Measurements from ENCODE around the gene LFNG. TPM values are rescaled to one million over a fixed set of nuclear protein-coding genes. Genes with fewer than 3 reads are reported as not detected.

The LFNG gene
- total and polyA plus RNA-seq, 2 of the 13 experiments (the other 11 are each of a cell fraction or from before 2014, with no cell fraction given), result 0.44 to 1.5 TPM

DNA sequence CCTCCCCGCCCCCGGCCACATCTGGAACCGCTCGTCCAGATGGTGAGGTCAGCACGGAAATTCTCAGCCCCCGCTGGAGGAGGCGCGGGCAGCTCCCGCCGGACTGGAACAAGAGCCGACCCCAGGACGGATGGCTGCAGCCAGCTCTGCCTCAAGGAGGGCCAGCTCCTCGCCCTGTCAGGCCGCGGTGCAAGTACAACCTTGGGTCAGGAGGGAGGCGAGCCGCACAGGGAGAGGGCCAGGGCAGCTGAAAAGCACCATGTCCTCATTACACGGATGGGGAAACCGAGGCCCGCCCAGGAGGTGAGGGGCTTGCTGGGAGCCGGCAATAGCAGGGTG lies 39.5 kb upstream of the LFNG start:
- Histone ChIP-seq H3K27ac (ENCODE audit: extremely low read length, insufficient read depth, low read length) (no peak overlapping the region), H3K36me3 (replicated peaks in 1 of 2; ENCODE audit: control insufficient read depth in 1 of 2, insufficient read depth in 2 of 2, low read length in 2 of 2) (no peaks in the 10 kb centered on the region), H3K27me3 (ENCODE audit: control insufficient read depth in 1 of 2, insufficient read depth in 2 of 2, low read length in 2 of 2) (peaks cover 16 to 56% of the 10 kb centered on the region in 2 experiments), H3K9me3 (ENCODE audit: low read length) (no peaks in the 10 kb centered on the region), H3K79me2 (ENCODE audit: insufficient read depth, low read length) (no peaks in the 10 kb centered on the region), H3K4me1 (ENCODE audit: insufficient read depth, low read length) (peaks cover 26% of the 10 kb centered on the region), H2AFZ (ENCODE audit: low read length) (no peak overlapping the region), H3K4me3 (replicated peaks in 1 of 3; ENCODE audit: insufficient read depth in 1 of 3, low read depth in 2 of 3, low read length in 3 of 3) (no peak overlapping the region), H3K4me2 (ENCODE audit: low read depth, low read length) (no peak overlapping the region), H3K9ac (ENCODE audit: insufficient read depth, low read depth, low read length) (no peak overlapping the region), H4K20me1 (ENCODE audit: insufficient read depth, low read length) (no peaks in the 10 kb centered on the region)
- BruUV-seq (replicated peaks), result no TSS peak
- no peak for DNase-seq (ENCODE audit: low spot score)
- ChIA-PET POLR2A (no interaction called here), CTCF (ENCODE audit: low intra/inter-chr PET ratio, low total read pairs) (no interaction called here)
- no peak for ATAC-seq
- intact Hi-C loops (cut with micrococcal nuclease; ENCODE audit: unreplicated experiment) (no loop called here), in situ Hi-C loops (cut with HindIII; ENCODE audit: extremely low pct_ligation_motif_present, low pct_unique_long_range_greater_than_20kb) (no loop called here)
- WGBS (ENCODE audit: low lambda C conversion rate), result no CpG with 5 or more reads among the region's 21 CpGs
- no peak for FAIRE-seq
- TF ChIP-seq SNAI1 (CRISPR knock-in tag; IDR thresholded peaks at IDR 0.05; ENCODE audit: borderline replicate concordance) (no peak), PAX8 (CRISPR knock-in tag; IDR thresholded peaks at IDR 0.05; ENCODE audit: borderline replicate concordance) (no peak), KDM4B (CRISPR knock-in tag; IDR thresholded peaks at IDR 0.05) (no peak), NFE2 (CRISPR knock-in tag; IDR thresholded peaks at IDR 0.05) (no peak), FOXP1 (IDR thresholded peaks at IDR 0.05) (no peak), FOXP1 (CRISPR knock-in tag; IDR thresholded peaks at IDR 0.05) (no peak), SAFB2 (CRISPR knock-in tag; IDR thresholded peaks at IDR 0.05; ENCODE audit: borderline replicate concordance, low read depth) (no peak)
- TF ChIP-seq, protein P1, sequence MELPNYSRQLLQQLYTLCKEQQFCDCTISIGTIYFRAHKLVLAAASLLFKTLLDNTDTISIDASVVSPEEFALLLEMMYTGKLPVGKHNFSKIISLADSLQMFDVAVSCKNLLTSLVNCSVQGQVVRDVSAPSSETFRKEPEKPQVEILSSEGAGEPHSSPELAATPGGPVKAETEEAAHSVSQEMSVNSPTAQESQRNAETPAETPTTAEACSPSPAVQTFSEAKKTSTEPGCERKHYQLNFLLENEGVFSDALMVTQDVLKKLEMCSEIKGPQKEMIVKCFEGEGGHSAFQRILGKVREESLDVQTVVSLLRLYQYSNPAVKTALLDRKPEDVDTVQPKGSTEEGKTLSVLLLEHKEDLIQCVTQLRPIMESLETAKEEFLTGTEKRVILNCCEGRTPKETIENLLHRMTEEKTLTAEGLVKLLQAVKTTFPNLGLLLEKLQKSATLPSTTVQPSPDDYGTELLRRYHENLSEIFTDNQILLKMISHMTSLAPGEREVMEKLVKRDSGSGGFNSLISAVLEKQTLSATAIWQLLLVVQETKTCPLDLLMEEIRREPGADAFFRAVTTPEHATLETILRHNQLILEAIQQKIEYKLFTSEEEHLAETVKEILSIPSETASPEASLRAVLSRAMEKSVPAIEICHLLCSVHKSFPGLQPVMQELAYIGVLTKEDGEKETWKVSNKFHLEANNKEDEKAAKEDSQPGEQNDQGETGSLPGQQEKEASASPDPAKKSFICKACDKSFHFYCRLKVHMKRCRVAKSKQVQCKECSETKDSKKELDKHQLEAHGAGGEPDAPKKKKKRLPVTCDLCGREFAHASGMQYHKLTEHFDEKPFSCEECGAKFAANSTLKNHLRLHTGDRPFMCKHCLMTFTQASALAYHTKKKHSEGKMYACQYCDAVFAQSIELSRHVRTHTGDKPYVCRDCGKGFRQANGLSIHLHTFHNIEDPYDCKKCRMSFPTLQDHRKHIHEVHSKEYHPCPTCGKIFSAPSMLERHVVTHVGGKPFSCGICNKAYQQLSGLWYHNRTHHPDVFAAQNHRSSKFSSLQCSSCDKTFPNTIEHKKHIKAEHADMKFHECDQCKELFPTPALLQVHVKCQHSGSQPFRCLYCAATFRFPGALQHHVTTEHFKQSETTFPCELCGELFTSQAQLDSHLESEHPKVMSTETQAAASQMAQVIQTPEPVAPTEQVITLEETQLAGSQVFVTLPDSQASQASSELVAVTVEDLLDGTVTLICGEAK (IDR thresholded peaks at IDR 0.05), result no peak
- TF ChIP-seq, protein P1 (CRISPR knock-in tag; IDR thresholded peaks at IDR 0.05), result no peak
- TF ChIP-seq, protein P2, sequence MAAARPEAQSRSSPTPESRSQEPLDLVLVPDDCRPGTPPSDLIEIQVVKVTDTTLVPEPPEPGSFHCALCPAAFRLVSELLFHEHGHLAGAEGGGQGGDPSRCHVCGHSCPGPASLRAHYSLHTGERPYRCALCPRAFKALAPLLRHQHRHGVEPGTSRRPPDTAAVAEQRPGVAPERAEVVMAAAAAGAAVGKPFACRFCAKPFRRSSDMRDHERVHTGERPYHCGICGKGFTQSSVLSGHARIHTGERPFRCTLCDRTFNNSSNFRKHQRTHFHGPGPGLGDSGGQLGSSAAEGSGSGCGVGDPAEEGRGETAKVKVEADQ (CRISPR knock-in tag; IDR thresholded peaks at IDR 0.05; ENCODE audit: borderline replicate concordance), result no peak
- TF ChIP-seq, protein P3, sequence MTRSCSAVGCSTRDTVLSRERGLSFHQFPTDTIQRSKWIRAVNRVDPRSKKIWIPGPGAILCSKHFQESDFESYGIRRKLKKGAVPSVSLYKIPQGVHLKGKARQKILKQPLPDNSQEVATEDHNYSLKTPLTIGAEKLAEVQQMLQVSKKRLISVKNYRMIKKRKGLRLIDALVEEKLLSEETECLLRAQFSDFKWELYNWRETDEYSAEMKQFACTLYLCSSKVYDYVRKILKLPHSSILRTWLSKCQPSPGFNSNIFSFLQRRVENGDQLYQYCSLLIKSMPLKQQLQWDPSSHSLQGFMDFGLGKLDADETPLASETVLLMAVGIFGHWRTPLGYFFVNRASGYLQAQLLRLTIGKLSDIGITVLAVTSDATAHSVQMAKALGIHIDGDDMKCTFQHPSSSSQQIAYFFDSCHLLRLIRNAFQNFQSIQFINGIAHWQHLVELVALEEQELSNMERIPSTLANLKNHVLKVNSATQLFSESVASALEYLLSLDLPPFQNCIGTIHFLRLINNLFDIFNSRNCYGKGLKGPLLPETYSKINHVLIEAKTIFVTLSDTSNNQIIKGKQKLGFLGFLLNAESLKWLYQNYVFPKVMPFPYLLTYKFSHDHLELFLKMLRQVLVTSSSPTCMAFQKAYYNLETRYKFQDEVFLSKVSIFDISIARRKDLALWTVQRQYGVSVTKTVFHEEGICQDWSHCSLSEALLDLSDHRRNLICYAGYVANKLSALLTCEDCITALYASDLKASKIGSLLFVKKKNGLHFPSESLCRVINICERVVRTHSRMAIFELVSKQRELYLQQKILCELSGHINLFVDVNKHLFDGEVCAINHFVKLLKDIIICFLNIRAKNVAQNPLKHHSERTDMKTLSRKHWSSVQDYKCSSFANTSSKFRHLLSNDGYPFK (CRISPR knock-in tag; IDR thresholded peaks at IDR 0.05; ENCODE audit: borderline replicate concordance), result no peak
- TF ChIP-seq, protein P4, sequence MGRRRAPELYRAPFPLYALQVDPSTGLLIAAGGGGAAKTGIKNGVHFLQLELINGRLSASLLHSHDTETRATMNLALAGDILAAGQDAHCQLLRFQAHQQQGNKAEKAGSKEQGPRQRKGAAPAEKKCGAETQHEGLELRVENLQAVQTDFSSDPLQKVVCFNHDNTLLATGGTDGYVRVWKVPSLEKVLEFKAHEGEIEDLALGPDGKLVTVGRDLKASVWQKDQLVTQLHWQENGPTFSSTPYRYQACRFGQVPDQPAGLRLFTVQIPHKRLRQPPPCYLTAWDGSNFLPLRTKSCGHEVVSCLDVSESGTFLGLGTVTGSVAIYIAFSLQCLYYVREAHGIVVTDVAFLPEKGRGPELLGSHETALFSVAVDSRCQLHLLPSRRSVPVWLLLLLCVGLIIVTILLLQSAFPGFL (CRISPR knock-in tag; IDR thresholded peaks at IDR 0.05), result no peak

Data from HepG2 (cell line).